GM18951 (cell line): Measurements from ENCODE around the gene NTSR1.

Experiments used
- POLR2A ChIP-seq: IDR thresholded peaks from 4 replicates; pipeline ENCODE4 v1.6.1; 2011; ENCODE audit warnings: mild to moderate bottlenecking; ENCODE audit not compliant: insufficient read length, insufficient read depth; ENCODE audit errors: extremely low read depth
- in situ Hi-C: fragments of 300-500 bp; cut with MboI; formaldehyde crosslinking; loops from one replicate; pipeline ENCODE4 v1.12.0; 2022; ENCODE audit warnings: low sequenced_read_pairs, mixed read lengths, inconsistent platforms; ENCODE audit not compliant: unreplicated experiment

NTSR1 gene

GRCh38 chr20:62701161-62702012 is 7.2 kb upstream of the NTSR1 start:
- in situ Hi-C loops, result no loop called here
- TF ChIP-seq POLR2A, result no peak

GRCh38 chr20:62702013-62702300 is 6.7 kb upstream of the NTSR1 start:
- in situ Hi-C loops, result no loop called here
- no peak for TF ChIP-seq POLR2A

GRCh38 chr20:62702895-62703852 is 5.5 kb upstream of the NTSR1 start:
- TF ChIP-seq POLR2A, result no peak
- in situ Hi-C loops, result no loop called here

GRCh38 chr20:62703853-62704228 is 4.8 kb upstream of the NTSR1 start:
- in situ Hi-C loops, result no loop called here
- TF ChIP-seq POLR2A, result no peak

- in situ Hi-C loops, result no loop called here
- no peak for TF ChIP-seq POLR2A
These were observed 4.2 kb upstream of the NTSR1 start for GRCh38 chr20:62704341-62704948.

- no peak for TF ChIP-seq POLR2A
- in situ Hi-C loops, result no loop called here
These were observed 3.0 kb upstream of the NTSR1 start for GRCh38 chr20:62705627-62706026.

GRCh38 chr20:62706344-62706743 is 2.3 kb upstream of the NTSR1 start:
- TF ChIP-seq POLR2A, result no peak
- in situ Hi-C loops, result no loop called here

- no peak for TF ChIP-seq POLR2A
- in situ Hi-C loops, result no loop called here
These were observed 1.8 kb upstream of the NTSR1 start for GRCh38 chr20:62706857-62707256.

- no peak for TF ChIP-seq POLR2A
- in situ Hi-C loops, result no loop called here
These were observed 1.2 kb upstream of the NTSR1 start for GRCh38 chr20:62707276-62707920.

- in situ Hi-C loops, result no loop called here
- TF ChIP-seq POLR2A, result no peak
These were observed 615 bp upstream of the NTSR1 start for GRCh38 chr20:62707921-62708521.

GRCh38 chr20:62709537-62709905 is 885 bp downstream of the NTSR1 start:
- in situ Hi-C loops, result no loop called here
- TF ChIP-seq POLR2A, result no peak

GRCh38 chr20:62710221-62710885 is 1.7 kb downstream of the NTSR1 start:
- in situ Hi-C loops, result no loop called here
- TF ChIP-seq POLR2A, result no peak

GRCh38 chr20:62710886-62711702 is 2.5 kb downstream of the NTSR1 start:
- in situ Hi-C loops, result no loop called here
- no peak for TF ChIP-seq POLR2A
